B cell (primary cell): ENCODE results near the gene CUEDC2. TPM values are rescaled to one million over a fixed set of nuclear protein-coding genes. Genes with fewer than 3 reads are reported as not detected.

Source experiments
- ATAC-seq: fragments of 200-7000 bp; cut with Tn5 transposase; one replicate; pipeline ENCODE4 v1.10.0; 2021; ENCODE audit warnings: low read depth, mild to moderate bottlenecking, moderate number of reproducible peaks, moderate library complexity
- CTCF ChIA-PET: fragments of 350-600 bp; sonication (Branson Sonifier 250); formaldehyde crosslinking; loops from one replicate; lab custom pipeline; 2021; ENCODE audit warnings: antibody characterized with exemption, inconsistent platforms; lab: Charles Lee
- POLR2A ChIA-PET: fragments of 350-600 bp; sonication (Branson Sonifier 250); formaldehyde crosslinking; loops from one replicate; lab custom pipeline; 2021; ENCODE audit warnings: antibody characterized with exemption; lab: Charles Lee
- DNase-seq: peaks from one replicate; pipeline ENCODE4 v3.0.0; 2013
- H2AFZ ChIP-seq: 2 replicates; pipeline ENCODE4 v1.6.1; 2012; ENCODE audit warnings: mild to moderate bottlenecking, low read depth, low read length; ENCODE audit not compliant: insufficient read depth, poor library complexity, severe bottlenecking
- H3K27ac ChIP-seq, 2 donors: 1 replicate in 1 of 2; 2 replicates in 1 of 2; pipeline ENCODE4 v1.5.1; 2012 to 2013; ENCODE audit warnings: low read length in 2 of 2, mild to moderate bottlenecking in 2 of 2, moderate library complexity in 1 of 2
- H3K27me3 ChIP-seq, 4 experiments: fragments of 200-600 bp in 1 of 4; sonication (generic) in 1 of 4; replicated peaks in 1 of 4; 1 replicate in 2 of 4; 2 replicates in 2 of 4; pipeline versions ENCODE4 v1.6.1 to v1.7.0; 2013 to 2016; ENCODE audit warnings: low read length in 3 of 4, mild to moderate bottlenecking in 2 of 4, mixed read lengths in 1 of 4, moderate library complexity in 1 of 4; ENCODE audit not compliant: insufficient read depth in 4 of 4, control insufficient read depth in 3 of 4; ENCODE audit errors: control extremely low read depth in 1 of 4
- H3K36me3 ChIP-seq, 2 experiments: replicated peaks in 1 of 2; 1 replicate in 1 of 2; 2 replicates in 1 of 2; pipeline versions ENCODE4 v1.6.1 to v1.7.1; 2013; ENCODE audit warnings: low read length in 1 of 2; ENCODE audit not compliant: insufficient read depth in 2 of 2, control insufficient read depth in 1 of 2; ENCODE audit errors: control extremely low read depth in 1 of 2, extremely low read depth in 1 of 2
- H3K4me1 ChIP-seq, 2 donors: fragments of 200-600 bp in 1 of 2; sonication (generic) in 1 of 2; 1 replicate in 1 of 2; 2 replicates in 1 of 2; pipeline versions ENCODE4 v1.5.1 to v1.6.1; 2013 to 2017; ENCODE audit warnings: low read length in 2 of 2; ENCODE audit not compliant: control insufficient read depth in 2 of 2, insufficient read depth in 2 of 2
- H3K4me2 ChIP-seq: replicated peaks from 2 replicates; pipeline ENCODE3; 2012; ENCODE audit warnings: mild to moderate bottlenecking, low read depth, low read length; ENCODE audit not compliant: poor library complexity, severe bottlenecking
- H3K4me3 ChIP-seq, 5 experiments: fragments of 200-600 bp in 1 of 5; sonication (generic) in 1 of 5; 1 replicate in 3 of 5; 2 replicates in 2 of 5; pipeline versions ENCODE4 v1.5.1 to v1.7.0; 2011 to 2016; ENCODE audit warnings: low read length in 4 of 5, mild to moderate bottlenecking in 4 of 5, low read depth in 2 of 5, control low read depth in 1 of 5, moderate library complexity in 1 of 5; ENCODE audit not compliant: insufficient read depth in 1 of 5; ENCODE audit errors: control extremely low read depth in 1 of 5, extremely low read depth in 1 of 5
- H3K79me2 ChIP-seq: fragments of 200-600 bp; sonication (generic); one replicate; pipeline ENCODE4 v1.6.0; 2016; ENCODE audit warnings: low read length; ENCODE audit not compliant: control insufficient read depth, insufficient read depth
- H3K9ac ChIP-seq: fragments of 200-600 bp; sonication (generic); 2 replicates; pipeline ENCODE4 v1.6.1; 2017; ENCODE audit warnings: mild to moderate bottlenecking, low read length, moderate library complexity
- H3K9me3 ChIP-seq, 3 donors: one replicate each; pipeline versions ENCODE4 v1.6.1 to v1.7.1; 2013; ENCODE audit warnings: low read length in 2 of 3; ENCODE audit not compliant: control insufficient read depth in 2 of 3, insufficient read depth in 1 of 3; ENCODE audit errors: control extremely low read depth in 1 of 3
- H4K20me1 ChIP-seq: 2 replicates; pipeline ENCODE4 v1.6.0; 2012; ENCODE audit warnings: mild to moderate bottlenecking, low read length; ENCODE audit not compliant: insufficient read depth, control insufficient read depth, poor library complexity, severe bottlenecking
- H3K27ac Mint-ChIP-seq: one replicate; pipeline ENCODE4 v1.8.0; 2021; ENCODE audit warnings: mixed read lengths
- H3K27me3 Mint-ChIP-seq: one replicate; pipeline ENCODE4 v1.8.0; 2021; ENCODE audit warnings: mixed read lengths
- H3K4me1 Mint-ChIP-seq: one replicate; pipeline ENCODE4 v1.8.0; 2021; ENCODE audit warnings: mixed read lengths
- H3K4me3 Mint-ChIP-seq: one replicate; pipeline ENCODE4 v1.8.0; 2021; ENCODE audit warnings: mixed read lengths
- H3K9me3 Mint-ChIP-seq: one replicate; pipeline ENCODE4 v1.8.0; 2022; ENCODE audit warnings: mixed read lengths; ENCODE audit not compliant: insufficient read depth
- EZH2 ChIP-seq: IDR thresholded peaks from 2 replicates; pipeline ENCODE4 v1.6.1; 2012; ENCODE audit warnings: borderline replicate concordance, low read depth, mild to moderate bottlenecking, moderate library complexity, low read length; ENCODE audit not compliant: insufficient read depth, poor library complexity, severe bottlenecking
- WGBS: methylation state at CpG from one replicate; pipeline ENCODE4 v1.1.5; 2013; ENCODE audit warnings: missing lambda C conversion rate; ENCODE audit not compliant: insufficient coverage; 5-methylcytosine and 5-hydroxymethylcytosine counted together
- intact Hi-C: fragments of 100-400 bp; cut with micrococcal nuclease; formaldehyde crosslinking; loops from one replicate; pipeline ENCODE4 v1.10.0; 2022
- polyA plus RNA-seq: library from polyadenylated mRNA; depleted of rRNA; stranded (reverse); fragments of >200 nt; gene quantifications from 2 replicates; pipeline ENCODE4 v1.2.3, GENCODE V29; 2012
- total RNA-seq, 2 donors: library from RNA; stranded (reverse); fragments of 120-200 nt in 1 of 2; gene quantifications; 1 replicate in 1 of 2; 2 replicates in 1 of 2; pipeline versions ENCODE4 v1.2.3 to v1.2.4, GENCODE V29; 2013 to 2022
- TF ChIP-seq, protein P1 (sequence below): fragments of 200-600 bp; IDR thresholded peaks from one replicate; pipeline ENCODE4 v1.8.0; 2022; ENCODE audit warnings: antibody characterized with exemption, mild to moderate bottlenecking

Gene CUEDC2
- total and polyA plus RNA-seq, 2 donors (not counting 1 experiment from before 2014, with no cell fraction given), result 35.6 to 49.4 TPM

DNA sequence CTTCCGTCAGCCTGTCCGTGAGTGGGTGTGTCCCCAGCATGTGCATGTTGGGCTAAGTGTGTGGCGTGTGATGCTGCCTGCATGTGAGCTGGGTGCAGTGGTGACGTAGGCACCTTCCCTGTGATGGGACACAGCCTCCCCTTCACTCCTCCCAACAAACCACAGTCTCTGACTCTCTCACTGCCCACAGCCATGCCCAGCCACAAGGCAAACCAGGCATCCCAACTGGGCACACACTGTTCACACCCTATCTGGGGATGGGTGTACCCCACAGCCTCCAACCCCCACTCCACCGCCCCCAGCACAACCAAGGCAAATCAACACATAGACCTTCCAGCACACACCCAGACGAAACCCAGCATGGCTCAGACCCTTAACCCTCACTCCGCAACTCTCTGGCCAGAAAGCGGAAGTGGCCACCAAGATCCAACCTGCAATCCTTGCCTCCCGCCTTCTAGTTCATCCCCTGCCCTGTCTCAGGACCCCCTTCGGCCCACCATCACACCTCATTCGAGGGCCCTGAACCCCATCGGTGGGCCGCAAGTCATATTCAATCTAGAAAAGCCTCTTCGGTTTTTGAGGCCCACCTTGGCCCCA lies 24.1 kb downstream of the CUEDC2 start:
- ChIA-PET POLR2A (interaction anchor here (0.6 kb wide), 1 partner anchor 277 kb away, joined by 4 read pairs; no protein-coding TSS in a partner anchor), CTCF (interaction anchor here (1.9 kb wide), 1 partner anchor 10 kb away, joined by 7 read pairs; no protein-coding TSS in a partner anchor)
- H3K9me3 ChIP-seq, result peaks cover 0 to 20% (median 0%) of the 10 kb centered on the region in 3 donors
- peaks cover 26 to 33% of the 10 kb centered on the region in 2 donors for H3K4me1 ChIP-seq
- H3K4me1 Mint-ChIP-seq, result peaks cover 34% of the 10 kb centered on the region
- intact Hi-C loops, result no loop called here
- peaks cover 0 to 59% (median 35%) of the 10 kb centered on the region in 4 experiments for H3K27me3 ChIP-seq
- ATAC-seq, result no peak
- no peaks in the 10 kb centered on the region for H3K9me3 Mint-ChIP-seq
- no peak for DNase-seq
- H3K4me3 Mint-ChIP-seq, result peak overlapping the region; percentile 72
- TF ChIP-seq, protein P1, sequence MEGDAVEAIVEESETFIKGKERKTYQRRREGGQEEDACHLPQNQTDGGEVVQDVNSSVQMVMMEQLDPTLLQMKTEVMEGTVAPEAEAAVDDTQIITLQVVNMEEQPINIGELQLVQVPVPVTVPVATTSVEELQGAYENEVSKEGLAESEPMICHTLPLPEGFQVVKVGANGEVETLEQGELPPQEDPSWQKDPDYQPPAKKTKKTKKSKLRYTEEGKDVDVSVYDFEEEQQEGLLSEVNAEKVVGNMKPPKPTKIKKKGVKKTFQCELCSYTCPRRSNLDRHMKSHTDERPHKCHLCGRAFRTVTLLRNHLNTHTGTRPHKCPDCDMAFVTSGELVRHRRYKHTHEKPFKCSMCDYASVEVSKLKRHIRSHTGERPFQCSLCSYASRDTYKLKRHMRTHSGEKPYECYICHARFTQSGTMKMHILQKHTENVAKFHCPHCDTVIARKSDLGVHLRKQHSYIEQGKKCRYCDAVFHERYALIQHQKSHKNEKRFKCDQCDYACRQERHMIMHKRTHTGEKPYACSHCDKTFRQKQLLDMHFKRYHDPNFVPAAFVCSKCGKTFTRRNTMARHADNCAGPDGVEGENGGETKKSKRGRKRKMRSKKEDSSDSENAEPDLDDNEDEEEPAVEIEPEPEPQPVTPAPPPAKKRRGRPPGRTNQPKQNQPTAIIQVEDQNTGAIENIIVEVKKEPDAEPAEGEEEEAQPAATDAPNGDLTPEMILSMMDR, result no peak
- peak; percentile 49 for TF ChIP-seq EZH2
- peaks cover 43% of the 10 kb centered on the region for H3K27me3 Mint-ChIP-seq
- peak overlapping the region; percentile 84 for H3K4me2 ChIP-seq
- H3K79me2 ChIP-seq, result no peaks in the 10 kb centered on the region
- WGBS, result 81% methylated on average over 11 of the region's 14 CpGs
- peak overlapping the region; percentile 42 for H2AFZ ChIP-seq
- H3K9ac ChIP-seq, result peak overlapping the region; percentile 35
- H4K20me1 ChIP-seq, result peaks cover 18% of the 10 kb centered on the region
- peak overlapping the region; percentile 42 for H3K27ac Mint-ChIP-seq
- H3K27ac ChIP-seq, result no peak overlapping the region
- H3K36me3 ChIP-seq, result peaks cover 0 to 3% of the 10 kb centered on the region in 2 experiments
- peak overlapping the region in 3 of 5 experiments; percentile 8 to 40 (median 39) for H3K4me3 ChIP-seq
